ENCODE measurements around the gene DNAH6.

DNAH6 gene

DNA sequence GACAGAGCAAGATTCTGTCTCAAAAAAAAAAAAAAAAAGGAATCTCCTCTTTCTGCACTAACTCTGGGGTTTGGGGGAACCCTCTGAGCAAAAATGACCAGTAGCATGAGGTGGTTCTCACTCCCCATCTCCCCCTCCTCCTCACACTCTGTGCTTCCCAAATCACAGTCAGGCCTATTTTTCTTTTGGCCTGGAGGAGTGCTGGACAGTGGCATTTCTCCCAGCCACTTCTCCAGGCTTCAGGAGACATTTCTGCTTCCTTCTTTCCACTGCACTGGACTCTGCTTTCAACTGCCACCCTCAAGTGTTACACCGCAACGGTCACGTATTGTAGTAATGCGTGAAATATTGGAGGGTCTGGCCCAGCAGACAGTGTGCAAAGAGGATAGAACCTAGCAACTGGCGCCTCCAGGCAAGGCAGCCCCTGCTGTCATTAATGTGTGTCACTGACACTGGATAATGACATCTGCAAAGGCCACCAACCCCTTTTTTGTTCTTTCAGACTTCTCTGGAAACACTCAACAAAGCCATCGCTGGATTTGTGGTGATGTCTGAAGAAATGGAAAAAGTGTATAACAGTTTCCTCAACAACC is 295.6 kb downstream of the DNAH6 start:
- H3K4me3 ChIP-seq (ENCODE audit: low read depth, low read length): no peak overlapping the region
- POLR2A ChIA-PET: no interaction called here
- CTCF ChIA-PET: no interaction called here
- TF ChIP-seq CTCF (IDR thresholded peaks at IDR 0.05; ENCODE audit: insufficient read depth, low read length, missing control alignments): no peak
- no peak for DNase-seq (ENCODE audit: low read depth, low spot score)

GRCh38 chr2:84815146-84815545 is 298.8 kb downstream of the DNAH6 start:
- CTCF ChIA-PET: interaction anchor here (0.9 kb wide), 1 partner anchor 74 kb away, joined by 3 read pairs; no protein-coding TSS in a partner anchor
- no peak for TF ChIP-seq CTCF (IDR thresholded peaks at IDR 0.05; ENCODE audit: insufficient read depth, low read length, missing control alignments)
- DNase-seq (ENCODE audit: low read depth, low spot score): no peak
- no peak overlapping the region for H3K4me3 ChIP-seq (ENCODE audit: low read depth, low read length)
- POLR2A ChIA-PET: no interaction called here

DNA sequence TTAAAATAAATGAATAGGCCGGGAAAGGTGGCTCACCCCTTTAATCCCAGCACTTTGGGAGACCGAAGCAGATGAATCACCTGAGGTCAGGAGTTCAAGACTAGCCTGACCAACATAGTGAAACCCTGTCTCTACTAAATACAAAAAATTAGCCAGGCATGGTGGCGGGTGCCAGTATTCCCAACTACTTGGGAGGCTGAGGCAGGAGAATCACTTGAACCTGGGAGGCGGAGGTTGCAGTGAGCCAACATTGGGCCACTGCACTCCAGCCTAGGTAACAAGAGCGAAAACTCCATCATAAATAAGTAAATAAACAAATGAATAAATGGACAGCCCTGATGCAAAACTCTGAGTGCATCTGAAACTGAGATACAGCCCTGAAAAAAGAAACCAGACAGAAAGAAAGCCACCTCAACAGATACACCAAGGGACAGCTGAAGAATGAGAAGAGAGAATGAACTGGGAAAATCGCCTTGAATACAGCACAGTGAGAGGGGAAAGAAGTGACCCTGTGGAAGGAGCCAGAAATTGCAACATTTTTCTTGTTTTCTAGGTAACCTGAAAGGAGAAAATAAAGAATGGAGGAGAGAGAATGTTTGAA is 300.2 kb downstream of the DNAH6 start:
- ChIA-PET POLR2A (no interaction called here), CTCF (no interaction called here)
- no peak for DNase-seq (ENCODE audit: low read depth, low spot score)
- no peak for TF ChIP-seq CTCF (IDR thresholded peaks at IDR 0.05; ENCODE audit: insufficient read depth, low read length, missing control alignments)
- H3K4me3 ChIP-seq (ENCODE audit: low read depth, low read length): no peak overlapping the region

GRCh38 chr2:84817239-84817655 is 300.9 kb downstream of the DNAH6 start:
- POLR2A ChIA-PET: no interaction called here
- CTCF ChIA-PET: no interaction called here
- H3K4me3 ChIP-seq (ENCODE audit: low read depth, low read length): no peak overlapping the region

DNA sequence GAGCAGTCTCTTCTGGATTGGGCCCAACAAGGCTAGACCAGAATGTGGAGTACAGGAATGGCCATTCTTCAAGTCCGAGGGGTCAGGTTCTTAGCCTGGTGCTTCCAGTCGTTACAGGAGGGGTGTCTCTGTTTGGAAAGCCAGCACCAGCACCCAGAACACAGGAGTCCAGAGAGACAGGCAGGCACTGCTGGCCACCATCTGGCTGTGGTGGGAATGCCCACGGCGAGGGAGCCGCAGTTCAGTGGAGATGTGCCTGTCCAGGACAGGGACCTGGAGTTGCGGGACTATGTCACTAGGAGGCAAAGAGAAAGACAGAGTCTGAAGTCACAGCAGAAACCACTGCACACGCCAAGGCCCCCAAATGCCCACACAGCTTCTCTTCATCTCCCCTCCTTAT is 305.5 kb downstream of the DNAH6 start:
- TF ChIP-seq CTCF (IDR thresholded peaks at IDR 0.05; ENCODE audit: insufficient read depth, low read length, missing control alignments): no peak
- no peak for DNase-seq (ENCODE audit: low read depth, low spot score)
- ChIA-PET POLR2A (no interaction called here), CTCF (no interaction called here)
- H3K4me3 ChIP-seq (ENCODE audit: low read depth, low read length): no peak overlapping the region

More at GRCh38 chr2:84817239-84817655, 300.9 kb downstream of the DNAH6 start:
- no peak for TF ChIP-seq CTCF (IDR thresholded peaks at IDR 0.05; ENCODE audit: insufficient read depth, low read length, missing control alignments)
- DNase-seq (ENCODE audit: low read depth, low spot score): no peak

- no peak overlapping the region for H3K4me3 ChIP-seq (ENCODE audit: low read depth, low read length)
- ChIA-PET POLR2A (no interaction called here), CTCF (no interaction called here)
- no peak for TF ChIP-seq CTCF (IDR thresholded peaks at IDR 0.05; ENCODE audit: insufficient read depth, low read length, missing control alignments)
- no peak for DNase-seq (ENCODE audit: low read depth, low spot score)
Measured at GRCh38 chr2:84823229-84823628, 306.9 kb downstream of the DNAH6 start.

All from AG04449 (cell line).